GM12801 (cell line): Measurements from ENCODE around the gene AVL9.

Experiments
- TF ChIP-seq, protein P1 (sequence below): IDR thresholded peaks from one replicate; pipeline ENCODE4 v1.5.1; 2011; ENCODE audit warnings: control low read depth; ENCODE audit not compliant: insufficient read length; ENCODE audit errors: extremely low read depth

AVL9 gene

DNA sequence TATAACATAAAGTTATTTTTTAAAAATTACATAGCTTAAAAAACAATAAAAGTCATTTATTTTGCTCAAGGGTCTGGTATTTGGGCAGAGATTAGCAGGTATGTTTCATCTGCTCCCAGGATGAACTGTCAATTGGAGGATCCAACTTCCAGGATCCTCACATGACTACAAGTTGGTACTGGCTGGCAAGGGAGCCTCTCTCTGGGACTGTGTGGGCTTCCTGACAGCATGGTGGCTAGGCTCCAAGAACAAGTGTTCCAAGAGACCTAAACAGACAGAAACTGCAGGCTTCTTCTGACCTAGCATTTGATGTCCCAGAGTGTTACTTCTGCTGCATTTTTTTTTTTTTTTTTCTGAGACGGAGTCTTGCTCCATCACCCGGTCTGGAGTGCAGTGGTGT is 107.2 kb downstream of the AVL9 start:
- TF ChIP-seq, protein P1, sequence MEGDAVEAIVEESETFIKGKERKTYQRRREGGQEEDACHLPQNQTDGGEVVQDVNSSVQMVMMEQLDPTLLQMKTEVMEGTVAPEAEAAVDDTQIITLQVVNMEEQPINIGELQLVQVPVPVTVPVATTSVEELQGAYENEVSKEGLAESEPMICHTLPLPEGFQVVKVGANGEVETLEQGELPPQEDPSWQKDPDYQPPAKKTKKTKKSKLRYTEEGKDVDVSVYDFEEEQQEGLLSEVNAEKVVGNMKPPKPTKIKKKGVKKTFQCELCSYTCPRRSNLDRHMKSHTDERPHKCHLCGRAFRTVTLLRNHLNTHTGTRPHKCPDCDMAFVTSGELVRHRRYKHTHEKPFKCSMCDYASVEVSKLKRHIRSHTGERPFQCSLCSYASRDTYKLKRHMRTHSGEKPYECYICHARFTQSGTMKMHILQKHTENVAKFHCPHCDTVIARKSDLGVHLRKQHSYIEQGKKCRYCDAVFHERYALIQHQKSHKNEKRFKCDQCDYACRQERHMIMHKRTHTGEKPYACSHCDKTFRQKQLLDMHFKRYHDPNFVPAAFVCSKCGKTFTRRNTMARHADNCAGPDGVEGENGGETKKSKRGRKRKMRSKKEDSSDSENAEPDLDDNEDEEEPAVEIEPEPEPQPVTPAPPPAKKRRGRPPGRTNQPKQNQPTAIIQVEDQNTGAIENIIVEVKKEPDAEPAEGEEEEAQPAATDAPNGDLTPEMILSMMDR = no peak

DNA sequence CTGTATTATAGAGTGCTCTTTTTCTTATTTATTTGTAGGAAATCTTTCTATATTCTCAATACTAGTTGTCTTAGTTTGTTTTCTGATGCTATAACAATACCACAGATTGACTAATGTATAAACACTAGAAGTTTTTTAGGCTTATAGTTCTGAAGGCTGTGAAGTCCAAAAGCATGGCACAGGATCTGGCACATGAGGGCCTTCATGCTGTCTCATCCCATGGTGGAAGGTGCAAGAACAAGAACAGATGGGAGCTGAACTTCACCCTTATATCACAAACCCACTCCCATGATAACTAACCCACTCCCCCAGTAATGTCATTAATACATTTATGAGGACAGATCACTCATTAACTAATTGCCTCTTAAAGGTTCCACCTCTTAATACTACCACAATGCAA is 109.7 kb downstream of the AVL9 start:
- TF ChIP-seq, protein P1 = no peak

DNA sequence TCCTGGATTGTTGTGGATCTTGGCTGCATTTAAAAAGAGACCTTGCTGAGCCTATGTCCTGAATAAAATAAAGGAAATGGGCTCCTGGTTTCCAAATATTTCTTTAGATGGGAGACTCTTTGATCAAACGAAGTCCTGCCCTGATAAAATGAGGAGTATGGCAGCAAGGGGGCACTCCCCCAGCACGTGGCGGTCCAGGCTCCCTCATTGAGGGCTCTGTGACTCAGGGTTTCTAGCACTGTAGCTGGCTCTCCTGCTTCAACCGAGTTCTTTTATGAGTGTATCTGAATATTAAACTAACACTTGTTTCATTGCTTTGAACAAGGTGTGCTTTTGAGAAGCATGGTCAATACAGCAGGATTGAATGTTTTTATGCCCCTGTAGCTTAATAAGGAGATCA is 114.2 kb downstream of the AVL9 start:
- TF ChIP-seq, protein P1 = no peak

DNA sequence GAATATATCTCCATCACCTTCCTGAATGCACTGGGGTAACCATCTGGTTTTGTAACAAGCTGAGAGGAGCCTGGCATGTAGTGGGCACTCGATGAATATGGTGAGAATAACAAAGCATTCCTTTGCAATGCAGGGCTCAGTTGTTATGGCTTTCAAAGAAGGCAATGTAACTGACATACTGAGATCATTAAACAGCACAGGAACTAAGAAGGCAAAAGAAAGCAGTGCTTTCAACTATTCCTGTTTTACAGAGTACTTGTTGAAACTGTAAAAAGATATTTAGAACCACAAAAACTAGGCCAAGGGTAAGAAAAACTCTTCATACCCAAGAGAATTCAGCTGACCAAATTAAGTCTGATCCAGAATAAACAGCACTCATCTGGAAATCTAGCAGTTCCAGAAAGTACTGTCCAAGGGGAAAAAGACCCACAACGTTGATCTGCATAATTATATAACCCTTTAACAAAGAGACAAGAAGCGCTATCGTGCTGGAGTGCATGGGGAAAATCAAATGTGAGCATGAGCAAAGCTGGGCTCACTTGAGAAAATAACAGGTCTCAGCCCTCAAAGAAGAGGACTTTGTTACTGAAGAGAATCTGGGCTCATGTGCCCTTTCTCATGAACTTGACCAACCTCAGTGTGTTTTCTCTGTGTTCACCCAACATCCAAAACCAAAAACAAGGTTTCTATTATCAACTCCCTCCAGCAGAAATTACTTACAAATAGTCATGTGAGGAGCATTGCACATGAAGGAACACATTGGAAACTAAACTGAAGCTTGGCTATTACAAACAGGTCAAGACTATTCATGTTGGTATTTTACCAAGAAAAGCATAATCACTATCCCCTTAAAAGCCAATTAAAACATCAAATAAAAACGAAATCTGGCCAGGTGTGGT is 116.2 kb downstream of the AVL9 start:
- TF ChIP-seq, protein P1 = no peak

DNA sequence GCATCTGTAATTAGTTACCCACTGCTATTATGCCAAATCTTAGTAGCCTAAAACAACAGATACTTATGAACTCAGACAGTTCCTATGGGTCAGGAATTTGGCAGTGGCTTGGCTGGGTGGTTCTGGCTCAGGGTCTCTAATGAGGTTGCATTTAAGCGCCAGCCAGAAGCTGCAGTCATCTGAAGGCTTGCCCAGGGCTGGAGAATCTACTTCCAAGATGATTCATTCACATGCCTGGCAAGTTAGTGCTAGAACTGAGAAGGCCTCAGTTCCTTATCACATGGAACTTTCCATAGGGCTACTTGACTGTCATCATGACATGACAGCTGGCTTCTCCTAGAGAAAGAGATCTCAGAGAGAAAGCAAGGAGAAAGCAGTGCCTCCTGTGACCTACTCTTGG is 121.3 kb downstream of the AVL9 start:
- TF ChIP-seq, protein P1 = no peak

DNA sequence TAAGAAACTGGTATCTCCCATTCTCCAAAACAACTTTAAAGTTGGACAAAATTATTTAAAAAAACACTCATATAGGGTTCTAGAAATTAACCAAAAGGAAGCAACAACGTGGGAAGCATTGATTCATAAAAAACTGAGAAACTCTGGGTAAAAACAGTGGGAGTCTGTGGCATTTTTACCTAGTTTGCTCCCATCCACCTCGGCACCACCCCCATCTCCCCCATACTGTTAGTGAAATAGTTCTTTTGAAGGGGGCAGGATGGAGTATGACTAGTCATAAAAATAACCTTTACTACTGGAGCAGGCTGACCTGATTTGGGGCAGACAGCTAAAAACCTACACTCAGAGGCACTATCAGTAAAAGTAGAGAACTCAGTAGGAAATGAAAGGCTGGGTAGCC is 123.2 kb downstream of the AVL9 start:
- TF ChIP-seq, protein P1 = no peak

DNA sequence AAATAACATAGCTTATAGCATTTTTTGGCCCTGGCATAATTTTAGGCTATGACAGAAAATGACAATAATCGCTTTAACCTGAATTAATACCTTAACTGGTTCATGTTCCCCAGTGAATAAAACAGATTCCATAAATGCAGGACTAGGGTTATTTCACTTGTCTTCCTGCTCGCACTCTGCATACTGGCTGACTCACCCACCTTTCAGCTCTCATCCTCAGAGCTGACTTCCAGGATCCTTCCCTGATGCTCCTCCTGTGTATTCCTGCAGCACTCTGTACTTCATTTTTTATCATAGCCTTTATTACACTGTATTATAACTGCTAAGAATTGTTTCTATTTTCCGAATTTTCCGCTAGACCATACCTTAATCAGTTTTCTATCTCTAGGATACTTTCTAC is 123.7 kb downstream of the AVL9 start:
- TF ChIP-seq, protein P1 = no peak

DNA sequence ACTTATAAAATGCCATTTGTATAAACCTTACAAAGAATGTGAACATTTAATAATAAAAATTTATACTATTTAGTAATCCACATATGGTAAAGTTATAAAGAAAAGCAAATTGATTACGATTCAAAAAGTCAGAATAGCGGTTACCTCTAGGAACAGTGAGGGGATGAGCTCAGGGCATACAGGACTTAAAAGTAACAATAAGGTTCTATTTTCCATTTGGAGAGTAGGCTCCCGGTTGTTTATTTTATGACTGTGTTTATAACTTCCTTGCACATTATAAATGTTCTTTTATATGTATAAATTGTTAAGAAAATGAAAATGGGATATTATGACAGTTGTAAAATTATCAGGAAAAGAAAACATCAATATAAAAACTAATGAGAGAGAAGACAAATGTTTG is 135.7 kb downstream of the AVL9 start:
- TF ChIP-seq, protein P1 = no peak
